Cardiac septum (tissue), 1 donor: ENCODE measurements around the gene FOXL2NB. TPM values are rescaled to one million over a fixed set of nuclear protein-coding genes. Genes with fewer than 3 reads are reported as not detected.

Experiments used
- DNase-seq: peaks from one replicate; pipeline ENCODE4 v3.0.0-alpha.2; 2020; ENCODE audit warnings: low spot score
- intact Hi-C: fragments of 100-400 bp; cut with DNase I; formaldehyde crosslinking; loops from one replicate; pipeline ENCODE4 v1.14.0; 2022
- long read RNA-seq: library from polyadenylated mRNA; unstranded; transcript quantifications from one replicate; pipeline ENCODE4 v2.0.0, GENCODE V29; 2021
- total RNA-seq: library from RNA; stranded (reverse); fragmentation: NEBNext Ultra II Directional; extraction: Animal tissue kit (Norgen Biotek cat#: 25700); gene quantifications from one replicate; pipeline ENCODE4 v1.2.1, GENCODE V29; 2021
- donor health status: DM: no; HTN: no; CAD: no.

FOXL2NB gene
- total RNA-seq: not detected
- long read RNA-seq: 0 reads

DNA sequence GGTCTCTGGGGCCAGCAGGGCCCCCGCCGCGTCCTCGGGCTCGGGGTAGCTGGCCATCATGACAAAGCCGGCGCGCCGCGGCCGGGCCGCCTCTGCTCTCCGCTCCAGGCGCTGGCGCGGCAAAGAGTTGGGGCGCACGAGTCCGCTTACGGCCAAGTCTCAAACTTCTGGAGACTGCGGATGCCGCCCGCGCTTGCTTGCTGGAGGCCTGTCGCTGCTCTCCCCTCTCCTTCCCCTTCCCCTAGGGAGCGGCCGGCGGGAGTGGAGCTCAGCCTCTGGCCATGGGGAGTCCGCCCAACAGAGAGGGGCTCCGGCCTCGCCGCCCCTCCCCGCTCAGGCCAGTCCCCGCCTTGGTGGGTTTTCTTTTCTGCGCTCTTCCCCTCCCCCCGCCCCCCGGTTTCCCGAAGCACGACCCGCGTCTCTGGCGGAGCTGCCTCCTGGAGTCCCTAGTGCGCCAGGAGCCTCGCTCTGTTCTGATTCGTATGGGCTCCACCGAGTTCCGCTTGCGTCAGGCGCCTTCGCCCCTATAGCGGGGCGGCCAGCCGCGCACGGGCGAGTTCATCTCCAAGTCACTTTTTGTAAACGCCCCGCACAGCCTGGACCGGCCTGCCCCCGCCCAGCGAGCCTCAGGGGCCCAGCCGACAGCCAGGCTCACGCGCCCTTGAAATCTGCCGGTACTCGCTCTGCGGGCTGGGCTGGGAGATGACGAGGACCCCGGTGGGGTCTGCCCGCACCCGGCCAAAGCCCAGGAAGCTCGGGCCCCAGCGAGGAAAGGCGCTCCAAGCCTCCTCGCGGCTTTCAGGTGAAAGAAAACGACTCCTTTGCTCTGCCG lies at the start of gene FOXL2NB, which contains the start of gene FOXL2:
FOXL2NB (plus strand) TSS at position 555 of the 832 bp plus-strand sequence; CDS start at position 703, 148 bp downstream.
FOXL2 (minus strand) TSS at position 475 of the 832 bp plus-strand sequence; CDS start at position 60, 415 bp downstream.
- DNase-seq: no peak
- intact Hi-C loops: no loop called here

DNA sequence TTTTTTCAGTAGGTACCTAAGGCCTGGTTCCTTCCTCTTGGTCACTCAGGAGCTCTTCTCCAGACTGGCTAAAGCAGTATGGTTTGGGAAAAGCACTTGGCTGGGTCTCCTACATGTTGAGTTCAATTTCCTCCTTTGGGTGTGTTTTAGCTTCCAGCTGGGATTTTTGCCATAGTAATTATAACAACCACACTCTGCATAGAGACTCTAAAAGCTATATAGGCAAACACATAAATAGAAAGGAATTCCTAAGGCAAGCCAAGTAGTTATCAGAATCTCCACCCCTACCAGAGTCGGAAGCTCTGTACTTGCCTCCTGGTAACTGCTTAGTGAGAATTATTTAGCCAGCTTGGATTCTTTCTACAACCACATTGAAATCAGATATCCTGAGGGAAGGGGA lies 48.7 kb upstream of the FOXL2NB start:
- DNase-seq: no peak
- intact Hi-C loops: no loop called here

DNA sequence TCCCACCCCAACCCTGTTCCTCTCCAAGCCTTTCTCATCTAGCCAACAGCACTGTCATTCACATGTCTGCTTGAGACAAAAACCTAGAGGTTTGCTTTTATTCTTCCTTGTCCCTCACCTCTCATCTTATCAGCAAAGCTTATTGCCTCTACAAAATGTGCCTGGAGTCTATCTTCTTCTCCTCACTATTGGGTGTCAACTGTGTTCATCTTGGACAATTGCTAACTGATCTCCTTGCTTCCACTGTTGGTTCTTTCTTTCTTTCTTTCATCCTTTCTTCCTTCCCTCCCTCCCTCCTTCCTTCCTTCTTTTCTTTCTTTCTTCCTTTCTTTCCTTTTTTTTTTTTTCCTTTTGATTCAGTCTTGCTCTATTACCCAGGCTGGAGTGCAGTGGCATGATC lies 48.3 kb upstream of the FOXL2NB start:
- intact Hi-C loops: no loop called here
- no peak for DNase-seq

DNA sequence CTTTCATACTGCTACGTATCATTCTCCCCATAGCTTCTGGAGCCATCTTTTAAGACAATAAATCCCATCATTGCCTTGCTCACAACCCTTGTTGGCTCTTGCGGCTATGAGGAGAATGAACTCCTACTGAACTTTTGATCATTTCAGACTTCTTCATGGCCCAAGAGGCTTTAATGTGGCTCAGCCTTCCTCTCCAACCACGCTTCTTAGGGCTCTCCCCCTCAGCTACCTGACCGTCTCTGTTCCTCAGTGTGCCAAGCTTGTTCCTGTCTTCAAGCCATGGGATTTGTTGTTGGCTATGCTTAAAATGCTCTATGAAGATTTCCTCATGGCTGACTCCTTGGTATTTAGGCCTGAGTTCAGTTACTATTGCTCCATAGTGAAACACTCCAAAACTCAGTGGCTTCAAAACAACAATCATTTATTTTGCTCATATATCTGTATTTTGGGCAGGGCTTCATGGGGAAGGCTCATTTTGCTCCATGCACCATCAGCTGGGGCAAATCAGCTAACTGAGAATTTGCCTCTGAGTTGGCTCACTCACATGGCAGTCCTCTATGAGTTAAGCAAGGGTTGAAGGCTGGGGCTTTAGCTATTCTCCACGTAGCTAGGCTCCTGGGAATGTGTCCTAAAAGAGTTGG lies 47.5 kb upstream of the FOXL2NB start:
- DNase-seq: no peak
- intact Hi-C loops: no loop called here

DNA sequence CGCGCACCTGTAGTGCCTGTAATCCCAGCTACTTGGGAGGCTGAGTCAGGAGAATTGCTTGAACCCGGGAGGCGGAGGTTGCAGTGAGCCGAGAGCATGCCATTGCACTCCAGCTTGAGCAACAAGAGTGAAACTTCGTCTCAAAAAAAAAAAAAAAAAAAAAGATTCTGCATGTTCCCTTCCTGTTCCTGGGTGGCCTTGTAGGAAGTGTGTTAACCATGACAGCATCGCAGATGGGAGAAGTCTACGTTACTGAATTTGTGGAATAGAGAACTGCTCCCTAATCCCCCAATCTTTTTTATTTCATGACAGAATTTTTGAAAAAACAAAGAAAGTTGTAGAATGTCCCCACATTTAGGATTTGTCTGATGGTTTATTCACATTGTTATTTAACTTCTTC lies 45.5 kb upstream of the FOXL2NB start:
- no peak for DNase-seq
- intact Hi-C loops: no loop called here

DNA sequence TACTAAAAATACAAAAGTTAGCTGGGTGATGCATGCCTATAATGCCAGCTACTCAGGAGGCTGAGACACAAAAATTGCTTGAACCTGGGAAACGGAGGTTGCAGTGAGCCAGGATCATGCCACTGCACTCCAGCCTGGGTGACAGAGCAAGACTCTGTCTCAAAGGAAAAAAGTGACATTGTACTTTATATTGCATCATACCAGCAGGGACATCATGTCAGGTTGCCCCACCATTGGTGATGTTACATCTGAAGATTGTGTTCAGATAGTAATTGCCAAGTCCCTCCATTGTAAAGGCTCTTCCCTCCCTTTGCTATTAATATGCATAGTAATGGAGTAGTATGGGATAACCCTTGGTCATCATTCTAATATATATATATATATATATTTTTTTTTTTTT lies 44.8 kb upstream of the FOXL2NB start:
- intact Hi-C loops: no loop called here

DNA sequence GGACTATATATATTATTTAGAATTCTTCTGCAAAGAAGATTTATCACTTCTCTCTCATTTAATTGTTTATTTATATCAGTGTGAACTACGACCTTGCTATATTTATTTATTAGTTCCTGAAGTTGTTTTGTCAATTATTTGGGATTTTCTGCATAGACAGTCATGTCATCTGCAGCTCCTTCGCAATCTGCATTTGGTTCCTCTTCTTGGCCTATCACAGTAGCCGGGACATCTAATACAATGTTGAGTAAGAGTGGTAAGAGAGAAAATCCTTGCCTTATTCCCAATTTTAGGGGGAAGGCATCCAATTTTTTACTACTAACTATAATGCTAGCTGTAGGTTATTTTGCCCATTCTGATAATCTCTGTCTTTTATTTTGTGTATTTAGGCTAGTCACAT lies 39.5 kb upstream of the FOXL2NB start:
- no peak for DNase-seq
- intact Hi-C loops: no loop called here

More for the DNA sequence above, 44.8 kb upstream of the FOXL2NB start:
- DNase-seq: no peak

DNA sequence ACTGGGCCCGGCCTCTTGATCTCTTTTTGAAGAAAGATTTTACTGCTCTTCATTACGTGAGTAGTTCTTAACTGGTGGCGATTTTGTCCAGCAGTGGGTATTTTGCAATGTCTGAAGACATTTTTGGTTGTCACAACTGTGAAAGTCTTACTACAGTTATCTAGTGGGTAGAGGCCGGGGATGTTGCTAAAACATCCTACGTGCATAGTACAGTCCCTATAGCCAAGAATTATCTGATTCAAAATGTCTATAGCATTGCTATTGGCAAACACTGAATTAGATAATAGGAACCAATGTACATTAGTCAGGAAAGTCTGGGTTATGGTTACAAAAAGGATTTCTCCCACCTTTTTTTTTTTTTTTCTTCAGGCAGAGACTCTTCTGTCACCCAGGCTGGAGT lies 38.2 kb upstream of the FOXL2NB start:
- DNase-seq: no peak
- intact Hi-C loops: no loop called here

DNA sequence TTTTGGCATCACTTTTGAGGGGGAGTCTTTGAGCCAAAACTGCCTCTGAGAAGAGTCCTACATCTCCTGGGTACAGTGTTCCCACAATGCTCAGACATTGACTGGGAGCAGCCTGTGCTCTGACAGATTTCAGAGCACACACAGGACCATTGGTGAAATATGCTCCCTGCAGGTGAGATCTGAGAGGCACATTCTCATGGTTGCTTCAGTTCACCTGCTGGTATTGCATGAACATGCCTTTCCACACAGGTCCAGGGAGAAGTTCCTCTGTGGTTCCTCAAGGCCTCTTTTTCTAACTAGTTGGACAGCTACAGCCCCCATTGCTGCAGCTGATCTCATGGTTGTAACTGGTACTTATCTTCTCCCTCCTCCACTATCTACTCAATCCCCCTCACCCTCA lies 37.1 kb upstream of the FOXL2NB start:
- intact Hi-C loops: loop anchor here (5.0 to 10.0 kb wide), 2 partner anchors 133 to 575 kb away; no protein-coding TSS in a partner anchor
- DNase-seq: no peak

DNA sequence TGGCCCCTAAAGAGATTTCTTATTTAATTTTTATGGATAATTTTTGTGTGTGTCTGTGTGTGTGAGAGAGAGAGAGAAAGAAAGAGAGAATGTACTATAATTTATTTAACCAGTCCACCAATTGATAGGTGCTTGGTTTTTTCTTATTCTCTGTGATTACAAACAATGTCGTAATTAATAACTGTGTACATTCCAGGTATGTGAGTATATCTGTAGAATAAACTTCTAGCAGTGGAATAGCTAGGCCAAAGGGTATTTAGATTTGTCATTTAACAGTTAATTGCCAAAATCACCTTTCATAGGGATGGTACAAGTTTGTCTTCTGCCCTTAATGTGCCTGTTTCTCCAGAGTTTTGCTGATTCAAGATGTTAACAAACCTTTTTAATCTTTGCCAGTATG lies 35.4 kb upstream of the FOXL2NB start:
- intact Hi-C loops: loop anchor here (5.0 to 10.0 kb wide), 2 partner anchors 134 to 577 kb away; no protein-coding TSS in a partner anchor
- no peak for DNase-seq

DNA sequence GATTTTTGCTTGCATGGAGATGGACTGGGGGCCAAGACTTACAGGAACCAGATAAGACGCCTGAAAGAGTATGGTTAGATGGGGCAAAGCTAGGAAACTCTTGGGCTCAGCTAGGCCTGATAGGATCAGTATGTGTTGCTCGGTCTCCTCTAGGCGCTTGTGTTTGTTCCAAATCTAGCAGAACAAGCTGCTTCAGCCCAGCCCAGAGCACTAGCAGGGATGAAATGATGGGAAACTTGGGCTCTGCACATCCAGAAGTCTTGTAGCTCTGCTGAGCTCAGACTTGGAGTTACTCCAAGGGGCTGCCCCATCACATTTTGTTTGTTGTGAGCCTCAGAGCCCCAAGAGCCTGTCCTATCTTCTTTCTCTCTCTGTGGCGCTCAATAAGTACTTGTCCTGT lies 34.8 kb upstream of the FOXL2NB start:
- DNase-seq: no peak
- intact Hi-C loops: loop anchor here (5.0 to 10.0 kb wide), 2 partner anchors 135 to 577 kb away; no protein-coding TSS in a partner anchor

DNA sequence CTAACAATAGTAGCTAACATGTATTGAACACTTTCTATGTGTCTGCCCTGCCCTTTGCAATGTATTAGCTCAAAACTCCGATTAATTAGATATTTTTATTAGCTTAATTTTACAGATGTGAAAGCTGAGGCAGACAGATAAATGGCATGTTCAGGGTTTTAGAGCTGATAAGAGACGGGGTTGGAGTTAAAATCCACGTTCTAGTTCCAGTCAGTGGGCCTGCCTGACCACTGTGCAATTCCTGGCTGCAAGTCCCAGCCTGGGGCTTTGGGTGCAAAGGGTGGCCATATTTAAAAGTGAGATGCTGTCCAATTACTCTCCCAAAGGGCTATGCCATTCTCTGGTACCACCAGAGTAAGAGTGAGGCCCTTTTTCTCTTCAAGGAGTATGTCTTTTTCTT lies 33.3 kb upstream of the FOXL2NB start:
- DNase-seq: no peak
- intact Hi-C loops: loop anchor here (2.0 to 10.0 kb wide), 3 partner anchors 79 to 579 kb away; partner anchors contain the start of gene PIK3CB

DNA sequence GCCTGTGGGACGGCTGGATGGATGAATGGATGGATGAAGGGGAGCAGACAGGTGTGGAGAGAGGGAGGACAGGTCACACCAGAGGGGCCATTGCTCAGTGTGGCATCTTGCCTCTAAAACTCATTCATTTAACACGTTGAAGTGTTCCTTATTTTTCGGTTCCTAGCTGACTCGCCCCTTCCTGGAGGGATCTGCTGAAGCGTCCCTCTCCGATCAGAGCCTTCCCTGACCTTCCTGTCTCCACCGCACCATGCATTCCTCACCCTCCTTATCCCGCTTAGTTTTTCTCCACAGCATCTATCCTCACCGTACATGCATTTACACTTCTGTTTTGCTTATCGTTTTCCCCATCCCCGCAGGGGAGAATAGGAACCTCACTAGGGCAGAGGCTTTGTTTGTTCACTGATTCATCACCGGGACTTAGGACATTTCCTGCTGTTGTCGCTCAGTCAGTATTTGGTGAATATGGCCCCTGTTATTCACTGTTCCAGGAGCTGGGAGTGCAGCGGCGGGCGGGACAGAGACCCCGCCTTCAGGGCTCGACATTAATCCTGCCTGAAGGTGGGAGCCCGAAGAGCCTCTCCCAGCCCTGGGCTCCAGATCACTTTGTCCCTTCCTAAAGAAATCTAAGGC lies 32.0 kb upstream of the FOXL2NB start:
- intact Hi-C loops: loop anchor here (1.0 to 10.0 kb wide), 5 partner anchors 80 to 580 kb away; partner anchors contain the start of genes CEP70, FAIM and PIK3CB
- DNase-seq: no peak

DNA sequence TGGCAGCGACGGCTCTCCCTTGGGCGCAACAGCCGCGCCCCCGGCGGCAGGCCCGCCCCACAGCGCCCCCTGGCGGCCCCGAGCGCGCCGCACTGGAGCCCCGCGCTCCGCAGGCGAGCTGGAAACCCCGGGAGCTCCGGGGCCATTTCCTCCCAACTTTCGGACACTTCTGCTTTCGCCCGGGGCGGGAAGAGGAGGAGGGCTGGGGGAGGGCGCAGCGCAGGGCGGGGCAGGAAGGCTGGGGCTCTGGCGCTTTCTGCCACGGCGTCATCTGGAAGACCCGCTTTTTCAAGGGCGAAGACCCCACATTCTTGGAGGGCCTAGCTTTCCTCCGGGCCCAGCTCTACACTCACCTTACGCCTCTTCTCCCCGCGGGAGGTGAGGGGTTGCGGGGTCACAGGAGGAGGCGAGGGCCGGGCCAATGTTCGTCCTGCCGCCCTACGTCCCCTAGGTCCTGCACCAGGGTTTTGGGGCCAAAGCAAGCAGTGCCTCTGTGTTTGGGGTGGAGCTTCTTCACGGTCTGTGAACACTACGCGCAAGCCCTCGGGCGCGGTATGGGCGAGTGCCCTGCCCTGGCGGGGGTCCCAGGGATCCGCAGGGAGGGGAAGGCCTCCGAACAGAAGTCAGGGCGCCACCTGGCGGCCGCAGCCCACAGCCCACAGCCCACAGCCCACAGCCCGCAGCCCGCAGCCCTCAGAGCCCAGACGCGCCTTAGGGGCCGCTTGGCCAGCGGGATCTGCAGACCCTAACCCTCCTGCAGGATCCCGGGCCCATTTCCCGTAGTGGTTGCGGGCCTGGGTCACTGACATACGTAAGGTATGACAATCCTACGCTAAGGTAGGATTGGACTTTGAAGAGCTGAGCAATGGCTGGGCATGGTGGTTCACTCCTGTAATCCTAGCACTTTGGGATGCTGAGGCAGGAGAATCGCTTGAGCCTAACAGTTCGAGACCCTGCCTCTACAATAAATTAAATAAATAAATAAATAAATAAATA lies 31.2 kb upstream of the FOXL2NB start:
- intact Hi-C loops: loop anchor here (1.0 to 10.0 kb wide), 5 partner anchors 81 to 581 kb away; partner anchors contain the start of genes CEP70, FAIM and PIK3CB

DNA sequence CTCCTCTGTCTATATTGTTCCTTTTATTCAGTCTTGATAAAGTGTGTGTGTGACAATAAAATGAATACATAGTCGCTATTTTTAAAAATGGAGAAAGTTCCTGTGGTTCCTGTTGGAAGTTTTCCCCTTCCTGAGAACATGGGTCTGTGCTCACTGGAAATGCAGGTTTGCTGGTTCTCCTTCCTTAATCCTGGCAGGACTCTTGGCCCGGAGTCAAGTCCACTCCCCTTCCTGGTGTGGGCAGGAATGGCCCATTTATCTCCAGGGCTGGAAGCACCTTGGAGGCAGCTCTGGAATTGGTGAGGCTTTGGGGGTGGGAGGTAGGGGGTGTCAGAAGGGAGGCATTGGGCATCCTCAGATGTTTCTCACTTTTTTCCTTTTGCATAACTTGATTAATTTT lies 30.2 kb upstream of the FOXL2NB start:
- intact Hi-C loops: loop anchor here (2.0 to 10.0 kb wide), 3 partner anchors 218 to 582 kb away; partner anchors contain the start of gene FAIM

More for the DNA sequence above, 31.2 kb upstream of the FOXL2NB start:
- peak; percentile 96 for DNase-seq

DNA sequence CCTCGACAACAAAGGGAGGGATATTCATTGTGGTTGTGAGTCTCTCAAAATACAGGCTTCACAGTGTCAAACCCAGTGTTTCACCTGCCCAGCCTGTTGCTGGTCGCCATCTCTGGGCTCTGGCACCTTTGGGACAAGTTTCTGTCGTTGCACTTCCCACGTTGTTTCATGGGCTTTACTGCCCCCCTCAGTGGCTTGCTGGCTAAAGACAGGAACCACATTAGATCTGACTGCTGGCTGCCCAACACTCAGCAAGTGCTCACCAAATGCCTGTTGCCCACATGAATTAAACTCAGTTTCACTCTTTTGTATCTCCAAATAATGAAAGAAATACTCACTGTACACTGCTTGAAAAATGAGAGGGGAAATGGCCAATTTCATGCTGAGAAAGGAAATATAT lies 27.7 kb upstream of the FOXL2NB start:
- no peak for DNase-seq
- intact Hi-C loops: loop anchor here (5.0 to 10.0 kb wide), 2 partner anchors 312 to 585 kb away; partner anchors contain the start of gene FAIM

More for the DNA sequence above, 30.2 kb upstream of the FOXL2NB start:
- no peak for DNase-seq

DNA sequence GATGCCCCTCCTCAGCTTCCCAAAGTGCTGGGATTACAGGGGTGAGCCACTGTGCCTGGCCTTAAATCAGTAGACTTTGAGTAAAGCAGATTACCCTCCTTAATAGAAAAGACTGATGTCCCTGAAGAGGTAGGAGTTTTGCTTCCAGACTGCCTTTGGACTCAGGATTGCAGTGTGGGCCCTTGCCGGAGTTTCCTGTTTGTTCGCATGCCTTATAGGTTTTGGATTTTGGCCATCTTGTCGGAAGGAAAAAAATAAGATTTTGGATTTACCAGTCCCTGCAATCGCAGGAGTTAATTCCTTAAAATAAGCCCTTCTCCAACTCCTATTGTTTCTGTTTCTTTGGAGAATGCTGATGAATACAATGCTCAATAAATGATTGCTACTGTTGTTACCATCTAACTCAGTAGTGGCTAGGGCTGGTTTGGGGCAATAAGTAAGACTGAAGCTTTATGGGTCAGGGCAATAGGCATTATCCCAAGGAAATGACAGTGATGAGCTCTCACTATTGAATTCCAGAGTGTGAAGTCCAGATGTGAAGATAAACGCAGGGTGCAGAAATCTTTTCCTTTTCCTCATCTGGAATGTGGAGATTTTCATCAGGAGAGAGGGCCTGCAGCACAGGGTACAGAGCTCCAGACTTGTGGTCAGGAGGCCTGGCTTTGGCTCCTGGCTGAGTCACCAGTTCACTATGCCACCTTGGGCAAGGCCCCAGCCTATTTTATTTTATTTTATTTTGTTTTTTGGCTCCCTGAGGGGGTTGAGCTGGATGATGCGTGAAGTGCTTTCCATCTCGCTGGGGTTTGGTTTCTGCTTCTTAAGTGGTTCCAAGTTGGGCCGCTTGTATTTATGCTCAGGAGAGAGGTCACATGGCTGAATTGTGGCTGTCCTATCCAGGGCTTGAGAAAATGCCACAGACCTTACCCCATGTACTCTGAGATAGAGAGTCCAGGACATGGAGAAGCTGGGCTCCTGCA lies 25.4 kb upstream of the FOXL2NB start:
- intact Hi-C loops: loop anchor here (5.0 to 10.0 kb wide), 2 partner anchors 444 to 507 kb away; no protein-coding TSS in a partner anchor
- no peak for DNase-seq
